Measurements from ENCODE around the gene ADGRV1.

GRCh38 chr5:91049800-91050199 is 491.2 kb downstream of the ADGRV1 start:
- no peak for TF ChIP-seq CTCF (IDR thresholded peaks at IDR 0.05; ENCODE audit: insufficient read depth, low read depth, low read length)
- no peak for TF ChIP-seq EZH2 (IDR thresholded peaks at IDR 0.05; ENCODE audit: insufficient read depth, low read length)
